ENCODE data around the gene PCDH9.
"Not testable (repeated sequence)": the region's sequence is repeated elsewhere in the genome, so short reads cannot be mapped to it uniquely, and the experiment has no call there.

PCDH9 gene

DNA sequence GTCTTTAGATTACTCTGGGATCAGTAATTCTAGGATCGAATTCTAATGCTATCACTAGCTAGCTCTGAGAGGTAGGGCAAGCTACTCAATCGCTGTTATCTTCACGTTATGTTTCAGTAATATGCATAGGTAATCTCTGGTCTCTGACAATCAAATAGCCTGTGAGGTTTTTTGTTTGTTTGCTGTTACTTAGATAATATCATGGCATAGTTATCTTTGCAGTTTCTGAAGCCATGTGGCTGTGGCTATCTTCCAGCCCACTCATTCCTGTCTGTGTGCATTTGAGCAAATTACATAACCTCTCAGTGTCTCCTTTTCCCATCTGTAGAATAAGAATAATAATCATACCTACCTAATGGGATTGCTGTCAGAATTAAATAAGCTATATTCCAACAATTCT lies 330.2 kb downstream of the PCDH9 start:
- no peak for DNase-seq (ENCODE audit: low read depth in 2 of 2)

DNA sequence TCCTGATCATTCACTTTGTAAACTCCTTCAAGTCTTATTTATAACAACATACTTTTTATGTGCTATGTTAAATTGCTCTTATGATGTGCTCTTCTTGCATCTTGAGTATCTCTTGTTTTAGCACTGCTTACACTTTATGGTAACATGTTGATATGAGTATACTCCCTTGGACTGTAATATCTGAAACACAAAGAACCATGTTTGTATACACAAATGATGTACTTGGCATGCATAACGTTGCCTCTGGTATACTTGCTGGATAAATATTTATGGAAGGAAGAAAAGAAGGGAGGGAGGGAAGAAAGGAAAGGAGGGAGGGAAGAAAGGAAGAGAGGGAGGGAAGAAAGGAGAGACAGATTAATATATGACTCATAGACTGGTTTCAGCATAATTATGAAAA lies 333.2 kb downstream of the PCDH9 start:
- DNase-seq (ENCODE audit: low read depth in 2 of 2): no peak

DNA sequence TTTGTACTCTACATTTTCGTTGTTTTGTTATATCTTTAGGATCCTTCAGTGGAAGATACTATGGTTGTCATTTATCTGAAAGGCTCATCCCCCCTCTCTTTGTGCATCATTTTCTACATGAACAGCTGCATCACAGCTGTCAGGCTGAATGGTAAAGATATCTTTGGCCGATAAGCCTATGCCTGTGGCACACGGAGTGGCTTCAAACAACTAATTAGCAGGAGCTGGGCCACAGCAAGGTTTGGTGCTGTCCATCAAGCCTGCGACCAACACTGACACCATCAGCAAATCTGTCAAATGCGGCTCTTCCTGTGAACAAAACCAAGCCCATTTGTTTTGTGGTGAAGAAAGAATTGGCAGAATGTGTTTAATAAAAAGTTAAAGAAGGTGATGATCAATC lies 334.4 kb downstream of the PCDH9 start:
- DNase-seq (ENCODE audit: low read depth in 2 of 2): no peak

DNA sequence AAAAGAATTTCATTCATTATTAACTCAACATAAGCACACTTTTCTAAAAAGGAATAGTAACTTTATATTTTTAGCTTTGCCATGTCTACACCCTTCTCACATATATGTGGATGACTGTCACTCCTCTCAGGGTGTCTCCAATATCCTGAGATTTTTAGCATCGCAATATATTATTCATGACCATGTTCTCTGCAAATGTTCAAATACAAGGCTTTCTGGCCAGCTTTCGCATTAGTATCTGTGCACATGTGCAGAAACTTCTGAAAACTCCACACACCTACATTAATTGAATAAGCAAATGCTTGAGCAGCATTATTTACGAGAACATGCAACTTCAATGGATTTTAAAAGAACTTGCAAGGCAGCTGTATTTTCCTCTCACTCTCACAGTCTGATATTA lies 334.8 kb downstream of the PCDH9 start:
- no peak for DNase-seq (ENCODE audit: low read depth in 2 of 2)

DNA sequence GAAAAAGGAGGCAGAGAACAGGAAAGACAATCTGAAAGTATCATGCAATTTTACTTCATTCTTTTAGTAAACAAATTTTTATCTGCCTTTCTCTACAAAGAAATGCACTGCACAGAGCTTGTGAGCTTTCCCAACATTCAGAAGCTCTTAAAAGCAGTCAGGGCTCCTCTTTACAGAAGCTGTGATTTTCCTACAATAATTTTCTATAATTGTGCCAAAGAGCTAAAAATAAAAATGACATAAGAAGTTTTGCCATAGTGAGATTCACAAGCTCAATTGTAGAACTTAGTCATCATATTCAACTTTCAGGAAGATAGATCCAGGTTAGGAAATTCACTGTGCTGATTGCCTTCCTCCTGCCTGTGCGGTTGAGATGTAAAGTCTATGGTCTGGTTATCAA lies 341.4 kb downstream of the PCDH9 start:
- DNase-seq (ENCODE audit: low read depth in 2 of 2): no peak

DNA sequence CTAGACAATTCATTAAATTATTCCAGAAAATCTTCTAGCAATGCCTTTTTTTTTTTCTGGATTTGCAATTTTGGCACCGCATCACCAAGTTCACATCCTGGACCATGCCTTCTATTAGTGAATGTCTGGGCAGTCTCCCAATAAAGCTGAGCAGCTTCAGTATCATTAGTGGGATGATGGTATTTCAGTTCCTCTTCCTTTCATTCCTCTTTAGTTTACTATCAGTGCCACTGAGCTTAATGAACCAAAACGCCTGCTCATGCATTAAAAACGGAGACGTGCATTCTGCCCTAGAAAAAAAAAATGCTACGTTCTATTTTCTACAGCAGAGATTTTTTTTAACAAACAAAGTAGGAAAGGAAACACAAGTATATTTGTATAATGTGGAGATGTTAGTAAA lies 343.0 kb downstream of the PCDH9 start:
- no peak for DNase-seq (ENCODE audit: low read depth in 2 of 2)

DNA sequence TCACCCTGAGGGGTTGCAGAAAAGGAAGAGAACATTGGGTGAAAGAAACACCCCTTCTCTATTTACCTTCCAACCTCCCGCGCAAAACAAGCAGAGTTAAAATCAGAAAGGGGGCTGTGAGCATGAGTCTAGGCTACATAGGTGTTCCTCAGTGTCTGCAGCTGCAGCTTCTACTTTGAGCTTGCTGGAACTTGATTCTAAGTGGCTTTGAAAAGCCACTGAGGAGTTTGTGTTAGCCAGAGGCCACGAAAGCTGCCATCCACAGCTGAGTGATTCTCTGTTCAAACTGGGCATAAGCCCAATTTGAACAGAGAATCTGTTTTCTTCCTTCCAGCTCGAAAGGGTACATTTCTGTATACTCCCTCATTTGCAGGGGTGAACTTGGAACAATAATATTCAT lies 343.9 kb downstream of the PCDH9 start:
- no peak for DNase-seq (ENCODE audit: low read depth in 2 of 2)

DNA sequence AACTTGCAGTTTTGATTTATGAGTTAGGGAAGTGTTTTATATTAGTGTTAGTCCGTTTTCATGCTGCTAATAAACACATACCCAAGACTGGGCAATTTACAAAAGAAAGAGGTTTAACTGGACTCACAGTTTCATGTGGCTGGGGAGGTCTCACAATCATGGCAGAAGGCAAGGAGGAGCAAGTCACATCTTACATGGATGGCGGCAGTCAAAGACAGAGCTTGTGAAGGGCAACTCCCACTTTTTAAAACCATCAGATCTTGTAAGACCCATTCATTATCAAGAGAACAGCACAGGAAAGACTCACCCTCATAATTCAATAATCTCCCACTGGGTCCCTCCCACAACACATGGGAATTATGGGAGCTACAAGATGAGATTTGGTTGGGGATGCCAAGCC lies 349.0 kb downstream of the PCDH9 start:
- DNase-seq (ENCODE audit: low read depth in 2 of 2): not testable (repeated sequence)

DNA sequence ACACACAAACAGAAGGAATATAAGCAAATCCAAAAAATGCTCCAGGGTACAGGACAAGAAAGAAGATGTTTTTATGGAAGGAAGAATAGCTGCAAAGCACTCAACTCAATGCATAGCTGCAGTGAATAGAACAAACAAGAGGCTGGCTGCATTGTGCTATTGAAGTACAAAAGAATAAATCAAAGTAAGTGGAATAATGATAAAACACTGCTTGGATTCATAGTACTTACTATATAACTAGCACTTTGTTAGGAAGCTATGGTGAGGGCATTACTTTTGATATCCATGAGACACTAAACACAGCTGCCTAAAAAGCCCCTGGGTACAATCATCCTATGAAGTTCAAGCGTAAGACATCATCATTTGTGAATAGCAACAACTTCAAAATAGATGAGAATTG lies 350.1 kb downstream of the PCDH9 start:
- no peak for DNase-seq (ENCODE audit: low read depth in 2 of 2)

DNA sequence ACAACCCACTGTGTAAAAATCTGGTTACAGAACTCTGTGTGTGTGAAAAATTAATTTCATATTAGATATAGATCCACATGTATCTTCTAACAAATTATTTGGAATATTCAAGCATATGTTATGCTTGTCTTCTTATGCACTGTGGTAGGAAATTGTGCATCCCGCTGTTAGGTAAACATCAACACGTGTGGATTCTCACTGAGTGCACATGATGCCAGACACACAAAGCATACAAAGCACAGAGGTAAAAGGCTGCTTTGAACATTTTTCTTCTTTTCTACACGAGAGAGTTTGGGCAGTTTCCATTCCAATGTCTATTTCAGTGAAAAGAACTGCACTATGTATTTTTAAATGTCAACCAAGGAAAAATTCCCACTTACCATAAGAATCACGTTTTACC lies 354.9 kb downstream of the PCDH9 start:
- DNase-seq (ENCODE audit: low read depth in 2 of 2): no peak

DNA sequence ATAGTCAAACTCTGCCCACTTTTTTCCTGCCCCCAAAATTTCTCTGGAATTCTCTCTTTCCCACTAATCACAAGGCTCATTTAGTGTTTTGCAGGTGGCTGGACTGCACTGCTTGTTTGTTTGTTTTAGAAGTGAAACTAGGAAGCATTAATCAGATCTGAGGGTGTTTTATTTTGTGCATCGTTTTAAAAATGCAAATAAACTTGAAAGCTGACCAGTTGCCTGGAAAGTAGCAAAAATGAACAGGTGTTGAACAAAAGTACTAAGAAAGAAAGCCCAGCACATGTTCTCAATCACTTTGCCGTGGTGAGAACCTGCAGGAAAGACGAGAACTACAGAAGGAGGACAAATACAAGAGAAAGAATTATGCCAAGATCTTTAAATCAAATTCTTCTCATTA lies 365.5 kb downstream of the PCDH9 start:
- no peak for DNase-seq (ENCODE audit: low read depth in 2 of 2)

DNA sequence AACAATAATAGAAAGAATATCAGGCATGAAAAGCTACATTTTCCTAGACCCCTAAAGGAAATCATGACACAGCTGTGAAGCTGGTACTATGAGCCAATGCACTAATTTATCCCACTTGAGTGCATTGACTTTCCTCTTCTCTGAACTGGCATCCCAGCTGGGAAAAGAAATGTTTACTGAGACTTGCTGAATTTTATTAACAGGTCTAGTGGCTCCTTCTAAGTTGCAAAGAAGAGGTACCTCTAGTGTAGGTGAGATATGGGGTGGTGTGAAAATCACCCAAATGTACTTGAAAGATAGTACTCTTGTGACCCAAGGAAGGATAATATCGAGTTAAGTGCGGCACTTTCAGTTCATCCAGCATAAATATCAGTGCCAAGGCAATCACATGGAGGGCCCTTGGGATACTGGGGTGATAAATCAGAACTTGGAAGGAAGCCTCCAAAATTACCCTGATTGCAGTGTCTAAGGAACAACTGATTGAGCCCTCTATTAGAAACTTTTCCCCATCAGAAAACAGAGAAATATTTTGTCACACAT lies 369.2 kb downstream of the PCDH9 start:
- no peak for DNase-seq (ENCODE audit: low read depth in 2 of 2)

DNA sequence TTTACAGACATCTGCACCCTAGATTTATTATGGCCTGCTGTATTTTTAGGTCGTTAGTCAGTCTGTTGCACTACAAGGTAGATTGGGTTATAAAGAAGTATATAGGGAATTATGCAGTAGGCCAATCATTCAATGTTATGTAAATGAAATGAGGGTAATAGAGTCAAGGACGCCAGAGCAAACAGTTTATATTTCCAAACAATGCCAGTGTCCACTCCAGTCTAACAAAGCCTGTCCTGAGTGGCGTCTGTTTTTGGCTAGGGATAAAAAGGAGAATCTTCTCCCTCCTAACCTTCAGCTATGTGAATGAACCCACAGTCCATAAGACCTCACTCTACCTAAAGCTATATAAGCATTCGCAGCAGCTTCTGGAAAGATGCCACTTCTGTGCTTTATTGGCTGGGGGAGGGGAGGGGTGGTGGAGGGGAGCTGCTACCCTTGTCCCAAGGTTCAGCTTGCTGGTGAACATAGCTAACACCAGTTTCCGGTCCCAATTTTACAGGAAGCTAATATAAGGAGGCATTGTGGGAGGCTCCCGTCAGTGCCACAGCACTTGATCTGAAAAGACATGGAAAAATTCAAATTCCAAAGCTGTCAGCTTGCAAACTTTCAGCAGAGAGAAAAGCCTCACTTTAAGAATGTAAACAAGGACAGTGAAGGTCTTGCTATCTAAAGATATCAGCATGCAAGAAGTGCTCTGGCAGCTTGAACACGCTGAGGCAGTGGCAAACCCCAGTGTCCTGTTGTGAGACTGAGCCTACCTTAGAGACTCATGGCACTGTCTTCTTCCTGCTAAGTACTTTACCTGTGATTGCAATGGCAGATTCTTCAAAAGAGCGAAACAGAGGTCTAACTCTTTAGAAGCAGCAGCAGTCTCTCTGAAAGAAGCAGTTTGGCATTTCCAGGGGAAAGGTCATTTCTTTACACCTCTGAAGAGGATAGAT lies 369.9 kb downstream of the PCDH9 start:
- no peak for DNase-seq (ENCODE audit: low read depth in 2 of 2)

DNA sequence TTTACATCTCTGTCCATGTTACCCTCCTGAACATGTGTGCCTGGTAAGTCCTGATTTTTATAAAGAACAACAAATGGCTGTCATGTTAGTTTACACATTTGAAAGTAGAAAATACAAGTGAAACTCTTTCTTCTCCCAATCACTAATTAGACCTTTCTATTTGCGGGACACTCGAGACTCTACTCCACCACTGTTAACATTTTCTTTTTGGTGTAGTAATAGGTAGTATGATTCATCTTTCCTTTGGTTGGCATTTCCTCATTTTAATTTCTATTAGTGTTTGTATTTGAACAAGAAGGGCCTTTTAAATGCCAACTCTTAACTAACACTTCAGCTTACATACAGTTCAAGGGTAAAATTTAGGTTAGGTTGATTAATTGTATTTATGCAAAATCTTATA lies 371.1 kb downstream of the PCDH9 start:
- no peak for DNase-seq (ENCODE audit: low read depth in 2 of 2)

DNA sequence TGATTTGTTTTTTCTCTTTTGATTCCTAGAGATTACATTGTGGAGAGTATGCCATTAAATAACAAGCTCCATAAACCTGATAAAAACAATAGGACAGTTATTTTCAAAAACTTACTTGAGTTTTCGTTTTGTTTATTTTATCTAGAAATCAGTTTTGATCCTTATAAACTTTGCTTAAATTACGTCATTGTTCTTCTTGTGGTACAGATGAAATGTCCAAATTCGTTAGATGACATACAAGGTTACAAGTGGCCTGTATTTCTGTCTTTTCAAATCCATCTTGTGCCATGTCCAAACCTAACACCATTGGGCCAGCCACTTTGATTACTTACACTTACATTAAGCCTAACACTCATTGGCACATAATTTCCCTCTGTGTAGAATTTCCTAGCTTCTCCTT lies 372.0 kb downstream of the PCDH9 start:
- DNase-seq (ENCODE audit: low read depth in 2 of 2): no peak

DNA sequence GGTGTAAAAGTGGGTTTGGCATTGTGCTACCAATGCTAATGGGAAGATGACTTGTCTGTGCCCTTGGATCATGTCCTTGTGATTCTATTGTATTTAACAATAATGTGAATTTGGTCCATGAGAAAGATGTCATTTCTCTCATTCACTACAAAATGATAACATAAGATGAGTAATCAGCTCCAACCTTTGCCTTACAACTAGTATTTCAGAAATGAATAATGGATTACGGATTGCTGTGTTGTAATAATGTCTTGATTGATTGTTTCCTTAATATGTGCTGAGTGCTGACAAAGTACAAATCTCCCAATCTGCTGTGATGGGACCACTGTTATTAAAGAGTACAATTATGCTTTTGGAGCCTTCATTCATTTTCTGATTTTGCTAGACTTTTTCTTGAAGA lies 375.0 kb downstream of the PCDH9 start:
- no peak for DNase-seq (ENCODE audit: low read depth in 2 of 2)

DNA sequence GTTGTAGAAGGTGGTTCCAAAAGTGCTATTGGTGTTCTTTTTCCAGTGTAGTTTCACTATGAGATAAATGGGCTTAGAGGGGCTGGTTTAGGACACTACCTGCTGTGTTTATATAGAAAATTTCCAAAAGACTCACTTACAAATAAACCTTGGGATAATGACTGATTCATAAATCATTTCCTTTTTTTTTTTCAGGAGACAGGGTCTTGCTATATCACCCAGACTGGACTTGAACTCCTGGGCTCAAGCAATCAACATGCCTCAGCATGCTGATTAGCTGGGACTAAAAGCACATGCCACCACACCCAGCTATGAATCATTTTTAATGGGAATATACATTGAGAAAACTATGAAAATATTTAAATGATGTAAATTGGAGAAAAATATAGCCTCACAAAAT lies 376.6 kb downstream of the PCDH9 start:
- DNase-seq (ENCODE audit: low read depth in 2 of 2): no peak

DNA sequence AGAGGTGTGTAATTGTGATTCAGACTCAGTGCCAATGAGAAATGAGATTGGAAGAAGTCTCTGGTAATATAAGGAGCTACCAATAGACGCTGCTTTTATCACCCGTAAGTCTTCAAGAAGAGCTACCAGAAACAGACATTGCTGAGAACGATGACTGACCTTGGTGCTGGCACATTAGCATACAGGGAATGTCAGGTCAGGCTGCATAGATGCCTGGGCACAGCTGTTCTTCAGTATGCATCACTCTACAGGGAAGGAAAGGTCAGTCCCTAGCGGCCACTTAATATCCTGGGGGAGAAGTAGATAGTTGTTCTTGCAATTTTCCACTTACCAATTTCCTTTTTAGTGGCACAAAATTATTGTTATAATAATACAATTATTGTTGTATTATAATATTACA lies 380.4 kb downstream of the PCDH9 start:
- DNase-seq (ENCODE audit: low read depth in 2 of 2): no peak

DNA sequence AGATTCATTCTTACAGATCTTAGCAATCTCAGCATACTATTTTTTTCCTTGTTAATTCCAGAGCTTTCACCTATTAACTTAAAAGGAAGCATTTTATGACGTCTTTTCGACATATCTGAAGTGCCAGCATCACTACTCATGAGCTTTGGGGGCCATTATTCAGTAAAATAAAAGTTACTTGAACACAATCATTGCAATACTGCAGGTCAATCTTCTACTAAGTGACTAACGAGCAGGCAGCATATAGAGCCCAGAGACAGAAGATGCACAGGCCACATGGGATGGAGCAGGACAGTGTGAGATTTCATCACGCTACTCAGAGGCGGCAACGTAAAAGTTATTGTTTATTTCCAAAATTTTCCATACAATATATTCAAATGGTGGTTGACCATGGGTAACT lies 382.6 kb downstream of the PCDH9 start:
- DNase-seq (ENCODE audit: low read depth in 2 of 2): no peak

DNA sequence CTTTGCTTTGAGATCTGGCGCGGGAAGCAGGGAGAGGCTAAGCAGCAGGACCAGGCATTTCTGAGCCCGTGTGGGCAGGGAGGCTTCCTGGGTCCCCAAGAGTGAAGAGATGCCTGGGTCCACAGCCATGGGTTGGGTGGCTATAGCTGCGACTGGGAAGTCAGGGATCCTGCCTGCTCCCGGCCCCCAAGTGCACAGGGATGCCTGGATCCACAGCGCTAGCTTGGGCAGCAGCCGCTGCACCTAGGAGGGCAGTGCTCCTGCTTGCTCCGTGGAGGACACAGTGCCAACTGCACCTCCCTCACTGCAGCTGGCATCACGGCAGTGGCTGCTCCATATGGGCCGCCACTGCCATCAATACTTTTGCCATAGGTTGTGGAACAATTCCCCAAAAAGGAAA lies 384.7 kb downstream of the PCDH9 start:
- DNase-seq (ENCODE audit: low read depth in 2 of 2): no peak

DNA sequence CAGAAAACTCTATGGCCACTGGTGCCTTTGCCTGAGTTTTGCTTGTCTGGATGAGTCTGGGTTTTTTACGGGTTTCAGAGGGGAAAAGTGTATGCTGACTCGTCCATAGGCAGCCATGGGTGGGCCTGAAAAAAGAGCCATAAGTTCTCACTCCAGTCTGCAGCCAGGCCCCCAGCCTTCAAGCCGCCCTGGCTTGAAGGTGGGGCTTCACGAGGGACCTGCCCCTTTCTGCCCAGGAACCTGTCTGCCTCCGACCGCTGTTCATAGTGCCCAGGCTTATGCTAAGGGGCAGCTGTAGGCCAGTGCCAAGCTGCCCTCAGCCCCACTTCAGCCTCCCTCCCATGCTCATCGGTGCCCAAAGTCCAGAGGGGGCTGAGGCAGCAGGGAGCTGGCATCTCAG lies 385.2 kb downstream of the PCDH9 start:
- DNase-seq (ENCODE audit: low read depth in 2 of 2): no peak

DNA sequence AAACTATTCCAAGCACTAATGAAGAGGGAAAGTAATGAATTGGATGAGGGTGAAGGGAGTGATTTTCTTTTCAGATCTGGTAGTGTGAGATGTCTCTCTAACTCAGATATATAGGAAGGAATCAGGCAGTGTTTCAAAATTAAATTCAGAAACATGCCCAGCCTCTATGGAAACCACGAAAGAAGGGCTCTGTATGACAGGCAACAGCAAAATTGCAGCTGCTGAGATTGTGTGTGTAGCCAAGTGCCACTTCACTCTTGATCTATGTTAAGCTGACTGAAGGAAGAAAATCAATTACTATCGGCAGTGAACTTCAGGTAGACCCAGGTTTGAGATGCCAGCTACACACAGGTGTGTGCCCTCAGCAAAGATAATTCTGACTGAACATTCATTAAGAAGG lies 387.4 kb downstream of the PCDH9 start:
- DNase-seq (ENCODE audit: low read depth in 2 of 2): no peak

DNA sequence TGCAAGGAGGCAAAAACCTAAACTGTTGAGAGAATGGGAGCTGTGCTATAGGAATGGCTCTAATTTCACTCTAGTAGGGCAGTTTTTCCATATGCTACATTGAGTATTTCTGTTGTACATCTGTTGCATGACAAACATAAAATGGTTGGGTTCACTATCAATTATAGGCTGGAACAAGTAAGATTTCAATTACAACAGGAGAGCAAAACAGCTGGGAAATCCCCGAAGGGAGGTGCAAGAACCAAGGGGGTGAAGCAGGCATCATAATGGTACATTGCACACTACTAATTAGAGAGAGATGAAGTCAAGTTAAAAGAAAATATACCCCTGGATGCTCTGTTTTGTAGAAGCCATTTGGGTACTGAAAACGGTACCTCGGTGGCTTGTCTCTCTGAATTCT lies 389.5 kb downstream of the PCDH9 start:
- DNase-seq (ENCODE audit: low read depth in 2 of 2): no peak

DNA sequence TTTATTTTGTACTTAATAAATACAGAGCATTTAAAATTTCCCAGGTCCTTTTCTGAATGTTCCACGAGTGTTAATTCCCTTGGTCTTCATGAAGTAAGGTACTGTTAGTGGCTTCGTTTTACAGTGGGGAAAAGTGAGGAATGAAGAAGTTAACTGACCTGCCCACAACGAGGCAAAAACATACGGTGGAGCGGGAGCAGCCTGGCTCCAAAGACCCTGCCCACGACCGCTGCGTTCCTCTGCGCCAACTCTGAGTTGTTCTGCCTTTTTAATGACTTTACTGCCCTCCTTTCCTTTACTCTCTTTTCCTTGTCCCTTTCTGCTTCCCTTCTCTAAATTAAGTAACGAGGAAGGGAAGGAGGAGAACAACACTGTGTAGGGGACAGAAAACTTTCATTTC lies 392.9 kb downstream of the PCDH9 start:
- DNase-seq (ENCODE audit: low read depth in 2 of 2): no peak

Data from activated CD4-positive, alpha-beta T cell treated with anti-CD3 and anti-CD28 coated beads for 24 hours (primary cell).